H1 (cell line): ENCODE results near the gene FBXL15. TPM values are rescaled to one million over a fixed set of nuclear protein-coding genes. Genes with fewer than 3 reads are reported as not detected.

Experiments used
- ASH2L ChIP-seq: fragments of 200-600, 300-600 bp; sonication (generic); IDR thresholded peaks from one replicate; pipeline ENCODE4 v1.7.1; 2017; ENCODE audit warnings: low read length
- CHD2 ChIP-seq: IDR thresholded peaks from 2 replicates; pipeline ENCODE4 v1.6.1; 2012; ENCODE audit warnings: low read length, improper control_type of control experiment
- CHD7 ChIP-seq: fragments of 300-600 bp; sonication (generic); IDR thresholded peaks from 2 replicates; pipeline ENCODE4 v1.7.1; 2012; ENCODE audit warnings: low read length, moderate library complexity, mild to moderate bottlenecking, inconsistent platforms; ENCODE audit not compliant: insufficient replicate concordance
- E2F6 ChIP-seq: IDR thresholded peaks from 2 replicates; pipeline ENCODE4 v1.6.1; 2012; ENCODE audit warnings: inconsistent platforms
- GABPA ChIP-seq: IDR thresholded peaks from 2 replicates; pipeline ENCODE4 v1.6.1; 2011; ENCODE audit warnings: mild to moderate bottlenecking, low read length, moderate library complexity, borderline replicate concordance; ENCODE audit not compliant: insufficient read depth
- JUND ChIP-seq: IDR thresholded peaks from 2 replicates; pipeline ENCODE4 v1.6.1; 2011; ENCODE audit warnings: mild to moderate bottlenecking, improper control_type of control experiment, low read length
- KDM1A ChIP-seq: fragments of 200-600, 300-600 bp; sonication (generic); IDR thresholded peaks from 2 replicates; pipeline ENCODE4 v1.7.1; 2016; ENCODE audit warnings: mild to moderate bottlenecking, low read length, borderline replicate concordance
- POLR2A ChIP-seq, 2 experiments: IDR thresholded peaks; 1 replicate in 1 of 2; 2 replicates in 1 of 2; pipeline ENCODE4 v1.6.1; 2011; ENCODE audit warnings: low read depth in 2 of 2, low read length in 2 of 2, mild to moderate bottlenecking in 2 of 2; ENCODE audit errors: control extremely low read depth in 1 of 2
- SUZ12 ChIP-seq: fragments of 200-600 bp; sonication (generic); IDR thresholded peaks from 2 replicates; pipeline ENCODE4 v1.6.1; 2012; ENCODE audit warnings: mild to moderate bottlenecking, inconsistent platforms, low read length, moderate library complexity, mixed read lengths
- polyA plus RNA-seq, 7 experiments: library from polyadenylated mRNA; depleted of rRNA in 3 of 7; stranded (reverse) in 5 of 7; unstranded in 2 of 7; fragments of >200 nt in 5 of 7; fragments of 200-250 nt in 2 of 7; gene quantifications; 1 replicate in 5 of 7; 2 replicates in 1 of 7; 4 replicates in 1 of 7; pipeline versions ENCODE4 v1.2.1 to v1.2.3, GENCODE V29; 2011 to 2013; ENCODE audit warnings: missing spikeins in 2 of 7, mixed read lengths in 2 of 7
- total RNA-seq: library from RNA; stranded (reverse); fragmentation: NEBNext Ultra II Directional; extraction: Animal tissue kit (Norgen Biotek cat#: 25700); gene quantifications from 2 replicates; pipeline ENCODE4 v1.2.1, GENCODE V29; 2021

Gene FBXL15
- total and polyA plus RNA-seq, 2 of the 8 experiments (the other 6 are each of a cell fraction or from before 2014, with no cell fraction given) = 11.3 to 22.6 TPM

- no peak for TF ChIP-seq CHD7
- peak; percentile 62 for TF ChIP-seq ASH2L
- TF ChIP-seq GABPA = 0 out of 2 replicates have a peak, but pooled peaks have one; percentile 30
- TF ChIP-seq KDM1A = peak; percentile 51; the same call in 1 of the 2 replicates
- TF ChIP-seq SUZ12 = peak; percentile 47
- no peak for TF ChIP-seq JUND
- TF ChIP-seq CHD2 = peak; percentile 36; the same call in 1 of the 2 replicates
- no peak; the same call in 1 of the 2 replicates for TF ChIP-seq E2F6
- no peak for TF ChIP-seq POLR2A (IDR thresholded peaks at IDR 0.05; ENCODE audit: control extremely low read depth in 1 of 2, low read depth in 2 of 2, low read length in 2 of 2)
Measured at GRCh38 chr10:102410429-102411073, 10.1 kb upstream of the FBXL15 start (continued).
